Measurements from ENCODE around the gene SPATS2L.

The SPATS2L gene

GRCh38 chr2:200451511-200451910, 145.0 kb downstream of the SPATS2L start:
- TF ChIP-seq ZBTB7A (IDR thresholded peaks at IDR 0.05; ENCODE audit: low read depth) (no peak), TCF12 (IDR thresholded peaks at IDR 0.05; ENCODE audit: low read depth) (no peak), NFIC (IDR thresholded peaks at IDR 0.05) (no peak), TEAD4 (IDR thresholded peaks at IDR 0.05) (no peak), CREB1 (IDR thresholded peaks at IDR 0.05; ENCODE audit: low read depth) (no peak), TAF1 (IDR thresholded peaks at IDR 0.05; ENCODE audit: low read depth) (no peak), EGR1 (IDR thresholded peaks at IDR 0.05) (no peak), REST (IDR thresholded peaks at IDR 0.05; ENCODE audit: low read depth) (no peak)
- TF ChIP-seq, protein P1, sequence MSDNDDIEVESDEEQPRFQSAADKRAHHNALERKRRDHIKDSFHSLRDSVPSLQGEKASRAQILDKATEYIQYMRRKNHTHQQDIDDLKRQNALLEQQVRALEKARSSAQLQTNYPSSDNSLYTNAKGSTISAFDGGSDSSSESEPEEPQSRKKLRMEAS (IDR thresholded peaks at IDR 0.05) = no peak
- TF ChIP-seq, protein P2, sequence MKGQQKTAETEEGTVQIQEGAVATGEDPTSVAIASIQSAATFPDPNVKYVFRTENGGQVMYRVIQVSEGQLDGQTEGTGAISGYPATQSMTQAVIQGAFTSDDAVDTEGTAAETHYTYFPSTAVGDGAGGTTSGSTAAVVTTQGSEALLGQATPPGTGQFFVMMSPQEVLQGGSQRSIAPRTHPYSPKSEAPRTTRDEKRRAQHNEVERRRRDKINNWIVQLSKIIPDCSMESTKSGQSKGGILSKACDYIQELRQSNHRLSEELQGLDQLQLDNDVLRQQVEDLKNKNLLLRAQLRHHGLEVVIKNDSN (IDR thresholded peaks at IDR 0.05) = no peak

DNA sequence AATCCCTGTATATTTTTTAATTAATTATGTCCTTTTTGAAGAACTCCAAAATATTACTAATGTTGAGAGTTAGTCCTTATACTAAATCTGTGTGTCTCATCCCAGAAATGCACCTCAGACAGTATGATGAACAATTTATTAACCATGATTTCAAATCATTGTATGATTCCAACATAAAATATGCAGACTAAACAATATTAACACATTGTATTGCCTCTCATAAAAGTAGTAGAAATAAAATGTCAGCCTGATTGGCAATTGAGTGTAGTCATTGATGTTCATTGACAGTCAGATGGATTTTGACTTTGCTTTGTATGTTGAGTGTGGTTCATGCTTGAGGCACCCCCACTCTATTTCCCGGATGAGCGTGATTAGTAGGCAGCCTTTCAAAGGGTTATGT, 145.9 kb downstream of the SPATS2L start:
- no peak for TF ChIP-seq CEBPB (IDR thresholded peaks at IDR 0.05)
- no peak for TF ChIP-seq EP300 (IDR thresholded peaks at IDR 0.05; ENCODE audit: borderline replicate concordance)
- no peak for TF ChIP-seq TCF12 (IDR thresholded peaks at IDR 0.05; ENCODE audit: low read depth)
- no peak for TF ChIP-seq CREB1 (IDR thresholded peaks at IDR 0.05; ENCODE audit: low read depth)
- no peak for TF ChIP-seq TAF1 (IDR thresholded peaks at IDR 0.05; ENCODE audit: low read depth)
- no peak for TF ChIP-seq NFIC (IDR thresholded peaks at IDR 0.05)
- TF ChIP-seq TEAD4 (IDR thresholded peaks at IDR 0.05) = no peak
- no peak for TF ChIP-seq REST (IDR thresholded peaks at IDR 0.05; ENCODE audit: low read depth)
- no peak for TF ChIP-seq ZBTB7A (IDR thresholded peaks at IDR 0.05; ENCODE audit: low read depth)
- no peak for TF ChIP-seq RAD21 (IDR thresholded peaks at IDR 0.05; ENCODE audit: low read depth)
- TF ChIP-seq FOXM1 (IDR thresholded peaks at IDR 0.05; ENCODE audit: borderline replicate concordance, low read depth) = no peak
- TF ChIP-seq, protein P2 (IDR thresholded peaks at IDR 0.05) = no peak
- no peak for TF ChIP-seq YY1 (IDR thresholded peaks at IDR 0.05; ENCODE audit: low read depth)
- TF ChIP-seq EGR1 (IDR thresholded peaks at IDR 0.05) = no peak
- TF ChIP-seq, protein P1 (IDR thresholded peaks at IDR 0.05) = no peak

DNA sequence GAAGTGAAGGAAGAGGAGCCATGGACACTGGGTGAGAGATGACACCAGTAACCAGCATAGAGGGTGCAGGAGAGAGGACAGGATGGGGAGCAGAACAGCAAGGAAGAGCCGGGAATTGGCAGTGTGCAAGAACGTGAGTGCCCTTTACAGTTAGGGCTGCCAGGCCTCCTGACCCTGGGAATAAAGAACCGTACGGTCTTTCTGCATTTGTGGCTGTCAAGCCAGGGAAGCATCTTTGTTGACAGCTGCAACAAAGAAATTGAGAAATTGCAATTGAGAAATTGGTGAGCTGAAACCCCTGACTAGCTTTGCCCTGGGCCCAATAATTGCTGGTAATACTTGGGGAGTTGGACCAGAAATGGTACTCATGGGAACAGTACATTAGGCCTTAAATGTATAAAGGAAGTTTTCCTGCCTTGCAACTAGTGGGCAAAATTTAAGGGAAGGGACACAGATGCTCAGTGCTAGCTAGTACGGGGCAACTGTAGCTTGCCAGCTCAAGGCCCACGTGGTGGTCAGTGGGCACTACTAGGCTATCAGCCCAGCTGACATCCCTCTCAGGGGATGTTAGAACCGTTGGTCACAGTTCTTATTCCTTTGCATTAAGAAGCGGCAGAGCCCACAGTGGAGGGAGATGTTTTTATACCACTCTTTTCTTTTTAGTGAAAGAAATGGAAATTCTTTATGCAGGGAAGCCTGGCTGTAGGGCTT, 146.8 kb downstream of the SPATS2L start:
- TF ChIP-seq TCF12 (IDR thresholded peaks at IDR 0.05; ENCODE audit: low read depth) (no peak), YY1 (IDR thresholded peaks at IDR 0.05; ENCODE audit: low read depth) (no peak), TAF1 (IDR thresholded peaks at IDR 0.05; ENCODE audit: low read depth) (no peak), FOXM1 (IDR thresholded peaks at IDR 0.05; ENCODE audit: borderline replicate concordance, low read depth) (no peak), RAD21 (IDR thresholded peaks at IDR 0.05; ENCODE audit: low read depth) (no peak), EP300 (IDR thresholded peaks at IDR 0.05; ENCODE audit: borderline replicate concordance) (no peak)
- TF ChIP-seq, protein P1 (IDR thresholded peaks at IDR 0.05) = no peak

DNA sequence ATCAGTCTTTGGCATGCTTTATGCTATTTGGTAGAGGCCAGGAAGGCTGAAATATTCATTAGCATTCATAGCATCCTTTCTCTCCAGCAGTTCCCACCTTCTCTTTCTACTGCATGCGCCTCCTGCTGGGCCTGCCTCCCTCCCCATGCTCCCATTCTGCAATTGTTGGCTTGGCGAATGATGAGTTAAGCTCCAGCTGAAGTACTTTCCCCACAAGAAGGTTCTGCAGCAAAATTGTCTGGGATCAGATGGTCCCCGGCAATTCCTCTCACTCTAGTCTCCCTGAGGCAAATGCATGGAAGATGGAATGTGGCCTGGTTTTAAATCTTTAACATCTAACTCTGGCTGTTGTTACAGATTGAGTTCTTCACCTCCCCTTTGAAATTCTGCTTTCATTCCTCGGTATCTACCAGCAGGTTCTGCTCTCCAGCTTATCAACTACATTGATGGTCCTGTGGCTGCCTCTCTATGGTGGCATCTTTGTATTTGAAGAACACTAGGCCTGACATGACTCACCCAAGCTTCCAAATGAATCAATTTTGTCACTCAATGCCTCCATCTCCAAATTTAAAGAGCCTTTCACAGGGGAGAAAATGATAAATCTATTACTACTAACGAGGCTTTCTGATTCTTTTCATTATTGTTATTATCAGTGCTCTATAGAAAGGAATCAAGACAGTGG, 147.5 kb downstream of the SPATS2L start:
- TF ChIP-seq NFIC (IDR thresholded peaks at IDR 0.05) (no peak), RAD21 (IDR thresholded peaks at IDR 0.05; ENCODE audit: low read depth) (no peak), CEBPB (IDR thresholded peaks at IDR 0.05) (no peak), ZBTB7A (IDR thresholded peaks at IDR 0.05; ENCODE audit: low read depth) (no peak), EP300 (IDR thresholded peaks at IDR 0.05; ENCODE audit: borderline replicate concordance) (no peak), REST (IDR thresholded peaks at IDR 0.05; ENCODE audit: low read depth) (no peak), TEAD4 (IDR thresholded peaks at IDR 0.05) (no peak), EGR1 (IDR thresholded peaks at IDR 0.05) (no peak), FOXM1 (IDR thresholded peaks at IDR 0.05; ENCODE audit: borderline replicate concordance, low read depth) (no peak), TAF1 (IDR thresholded peaks at IDR 0.05; ENCODE audit: low read depth) (no peak), CREB1 (IDR thresholded peaks at IDR 0.05; ENCODE audit: low read depth) (no peak)

Data from Ishikawa (cell line).